Stomach (tissue), 9 donors: ENCODE results near the gene DST. TPM values are rescaled to one million over a fixed set of nuclear protein-coding genes. Genes with fewer than 3 reads are reported as not detected.

Source experiments
- DNase-seq, 2 donors: peaks; one replicate each; pipeline versions ENCODE4 v3.0.0 to v3.0.0-alpha.2; 2013 to 2019
- H3K27ac ChIP-seq, 5 donors: fragments of 200-600 bp in 4 of 5; sonication (generic) in 4 of 5; one replicate each; pipeline ENCODE4 v1.5.1; 2013 to 2019; ENCODE audit warnings: mild to moderate bottlenecking in 1 of 5, moderate library complexity in 1 of 5
- H3K27me3 ChIP-seq, 3 donors: fragments of 200-600 bp; sonication (generic); one replicate each; pipeline ENCODE4 v1.5.1; 2017 to 2019; ENCODE audit warnings: mixed run types in 1 of 3
- H3K36me3 ChIP-seq, 4 donors: fragments of 200-600 bp; sonication (generic); 1 replicate in 3 of 4; 2 replicates in 1 of 4; pipeline ENCODE4 v1.5.1; 2016 to 2019
- H3K4me1 ChIP-seq, 4 donors: fragments of 200-600 bp; sonication (generic); one replicate each; pipeline ENCODE4 v1.5.1; 2016 to 2019
- H3K4me3 ChIP-seq, 4 donors: fragments of 200-600 bp; sonication (generic) in 3 of 4; one replicate each; pipeline ENCODE4 v1.5.1; 2016 to 2019; ENCODE audit warnings: mild to moderate bottlenecking in 1 of 4
- H3K9me3 ChIP-seq, 4 donors: fragments of 200-600 bp; sonication (generic); one replicate each; pipeline ENCODE4 v1.5.1; 2016 to 2019
- EP300 ChIP-seq: sonication (generic); formaldehyde crosslinking; IDR thresholded peaks from one replicate; pipeline ENCODE4 v1.6.1; 2017; ENCODE audit warnings: antibody characterized with exemption
- POLR2A ChIP-seq, 4 donors: fragments of 450-650 bp; IDR thresholded peaks; one replicate each; pipeline ENCODE4 v1.6.1; 2016; ENCODE audit warnings: antibody characterized with exemption in 4 of 4, control low read depth in 2 of 4, mild to moderate bottlenecking in 1 of 4, moderate library complexity in 1 of 4
- POLR2AphosphoS5 ChIP-seq, 3 donors: sonication (generic); formaldehyde crosslinking; IDR thresholded peaks; one replicate each; pipeline ENCODE4 v1.6.1; 2016; ENCODE audit warnings: antibody characterized with exemption in 3 of 3
- WGBS, 5 donors: extraction: QIAGEN DNeasy Blood & Tissue Kit in 3 of 5; methylation state at CpG; one replicate each; pipeline versions ENCODE4 v1.1.5 to v1.1.7; 2013 to 2018; 5-methylcytosine and 5-hydroxymethylcytosine counted together
- intact Hi-C: fragments of 100-400 bp; cut with DNase I; formaldehyde crosslinking; loops from one replicate; pipeline ENCODE4 v1.15.1; 2023; ENCODE audit warnings: low total_unique reads
- polyA plus RNA-seq, 3 donors: library from polyadenylated mRNA; stranded (reverse); fragments of 200-250 nt; gene quantifications; one replicate each; pipeline ENCODE4 v1.2.3, GENCODE V29; 2013
- total RNA-seq, 5 donors: library from RNA; depleted of rRNA; stranded (reverse); fragments of >200 nt; gene quantifications; one replicate each; pipeline versions ENCODE4 v1.1.0 to v1.2.3, GENCODE V29; 2014 to 2016
- TF ChIP-seq, protein P1 (sequence below), 7 experiments: fragments of 450-650 bp in 4 of 7; fragments of 200-600 bp in 3 of 7; sonication (generic) in 3 of 7; IDR thresholded peaks; one replicate each; pipeline ENCODE4 v1.5.1; 2016 to 2019; ENCODE audit warnings: antibody characterized with exemption in 7 of 7, control low read depth in 2 of 7, mild to moderate bottlenecking in 1 of 7
- donor health status: healthy with polysubstance abuse.
- donor health status: Bipolar disorder and iron deficiency.
- donor health status: healthy.

Gene DST
- total and polyA plus RNA-seq, 8 donors: 16.3 to 623 (median 200) TPM

DNA sequence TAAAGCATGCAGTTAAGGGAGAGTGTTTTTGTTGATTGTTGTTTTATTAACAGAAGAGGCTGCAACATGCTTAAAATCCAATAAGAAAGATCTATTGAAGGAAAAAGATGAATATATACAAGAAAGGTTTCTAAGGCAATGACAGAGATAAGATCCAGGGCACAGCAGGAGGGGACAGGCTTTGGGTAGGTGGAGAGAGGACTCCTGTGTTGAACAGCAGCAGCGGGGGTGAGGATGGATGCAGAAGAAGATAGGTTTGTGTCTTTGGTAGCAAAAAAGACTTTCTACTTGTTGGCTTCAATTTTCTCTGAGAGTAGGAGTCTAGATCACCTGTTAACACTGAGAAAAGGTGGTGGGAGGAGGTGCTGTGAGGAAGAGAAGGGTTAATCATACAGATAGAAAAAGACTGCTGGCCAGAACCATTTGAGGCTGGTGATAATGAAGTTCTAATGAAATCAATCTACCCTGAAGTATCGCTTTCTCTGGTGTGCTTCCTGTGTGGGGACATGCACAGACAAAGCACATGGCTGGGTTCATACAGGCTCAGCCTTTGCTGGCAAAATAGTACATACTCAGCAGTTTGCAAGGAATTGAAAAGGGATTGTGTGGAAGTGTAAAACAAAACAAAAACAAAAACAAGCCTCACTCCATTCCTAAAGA lies 17.2 kb upstream of the DST start:
- no peaks in the 10 kb centered on the region for H3K9me3 ChIP-seq
- no peaks in the 10 kb centered on the region for H3K27me3 ChIP-seq
- WGBS, 5 donors: 81 to 89% (median 86%) methylated on average over 2 of the region's 2 CpGs
- H3K36me3 ChIP-seq: no peaks in the 10 kb centered on the region
- no peak overlapping the region for H3K27ac ChIP-seq
- peaks cover 6 to 50% (median 25%) of the 10 kb centered on the region in 4 donors for H3K4me1 ChIP-seq
- DNase-seq: no peak
- TF ChIP-seq POLR2AphosphoS5 (IDR thresholded peaks at IDR 0.05) (no peak), EP300 (no peak), POLR2A (IDR thresholded peaks at IDR 0.05) (no peak)
- TF ChIP-seq, protein P1, sequence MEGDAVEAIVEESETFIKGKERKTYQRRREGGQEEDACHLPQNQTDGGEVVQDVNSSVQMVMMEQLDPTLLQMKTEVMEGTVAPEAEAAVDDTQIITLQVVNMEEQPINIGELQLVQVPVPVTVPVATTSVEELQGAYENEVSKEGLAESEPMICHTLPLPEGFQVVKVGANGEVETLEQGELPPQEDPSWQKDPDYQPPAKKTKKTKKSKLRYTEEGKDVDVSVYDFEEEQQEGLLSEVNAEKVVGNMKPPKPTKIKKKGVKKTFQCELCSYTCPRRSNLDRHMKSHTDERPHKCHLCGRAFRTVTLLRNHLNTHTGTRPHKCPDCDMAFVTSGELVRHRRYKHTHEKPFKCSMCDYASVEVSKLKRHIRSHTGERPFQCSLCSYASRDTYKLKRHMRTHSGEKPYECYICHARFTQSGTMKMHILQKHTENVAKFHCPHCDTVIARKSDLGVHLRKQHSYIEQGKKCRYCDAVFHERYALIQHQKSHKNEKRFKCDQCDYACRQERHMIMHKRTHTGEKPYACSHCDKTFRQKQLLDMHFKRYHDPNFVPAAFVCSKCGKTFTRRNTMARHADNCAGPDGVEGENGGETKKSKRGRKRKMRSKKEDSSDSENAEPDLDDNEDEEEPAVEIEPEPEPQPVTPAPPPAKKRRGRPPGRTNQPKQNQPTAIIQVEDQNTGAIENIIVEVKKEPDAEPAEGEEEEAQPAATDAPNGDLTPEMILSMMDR (IDR thresholded peaks at IDR 0.05): no peak
- no peak overlapping the region for H3K4me3 ChIP-seq
- intact Hi-C loops: no loop called here

DNA sequence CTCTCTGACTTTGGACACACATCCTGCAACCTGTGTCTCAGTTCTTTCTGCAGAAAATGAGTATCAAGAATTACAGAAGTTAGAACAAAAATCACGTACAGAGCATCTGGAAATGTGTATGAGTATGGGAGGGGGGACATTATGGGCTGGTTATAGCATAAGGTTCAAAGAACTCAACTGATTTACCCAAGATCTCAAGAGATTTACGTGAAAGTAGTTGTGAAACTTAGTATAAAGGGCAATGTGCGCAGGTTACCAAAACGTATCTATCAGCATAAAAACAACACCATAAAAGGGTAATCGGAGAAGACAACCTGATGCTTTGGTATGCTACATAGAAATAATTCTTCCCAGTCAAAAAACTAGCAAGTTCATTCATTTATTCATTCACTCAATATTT lies 15.6 kb upstream of the DST start:
- Histone ChIP-seq H3K9me3 (no peaks in the 10 kb centered on the region), H3K4me3 (no peak overlapping the region), H3K36me3 (no peaks in the 10 kb centered on the region), H3K4me1 (peaks cover 8 to 43% (median 20%) of the 10 kb centered on the region in 4 donors), H3K27ac (no peak overlapping the region), H3K27me3 (no peaks in the 10 kb centered on the region)
- no peak for DNase-seq
- TF ChIP-seq, protein P1 (IDR thresholded peaks at IDR 0.05): no peak
- TF ChIP-seq EP300 (no peak), POLR2A (IDR thresholded peaks at IDR 0.05) (no peak), POLR2AphosphoS5 (IDR thresholded peaks at IDR 0.05) (no peak)
- 89 to 95% (median 94%) methylated on average over 5 of the region's 5 CpGs for WGBS, 5 donors
- intact Hi-C loops: no loop called here

DNA sequence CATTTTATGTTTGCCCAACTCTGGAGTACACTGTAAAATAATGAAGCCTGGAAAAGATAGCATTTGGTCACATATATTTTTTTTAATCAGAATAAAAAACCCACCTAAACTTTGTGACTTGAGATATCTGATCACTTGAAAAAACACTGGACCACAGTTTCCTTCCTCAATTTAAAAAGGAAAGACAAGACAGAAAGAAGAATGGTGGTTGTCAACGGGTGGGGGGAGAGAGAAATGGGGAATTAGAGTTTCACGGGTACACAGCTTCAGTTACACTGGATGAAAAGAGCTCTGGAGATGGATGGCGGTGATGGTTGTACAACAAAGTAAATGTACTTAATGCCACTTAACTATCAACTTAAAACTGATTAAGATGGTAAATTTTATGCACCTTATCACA lies 14.7 kb upstream of the DST start:
- Histone ChIP-seq H3K27me3 (no peaks in the 10 kb centered on the region), H3K4me1 (peaks cover 8 to 48% (median 25%) of the 10 kb centered on the region in 4 donors), H3K4me3 (no peak overlapping the region), H3K27ac (no peak overlapping the region), H3K9me3 (no peaks in the 10 kb centered on the region), H3K36me3 (no peaks in the 10 kb centered on the region)
- intact Hi-C loops: no loop called here
- WGBS, 5 donors: 69 to 87% (median 77%) methylated on average over 3 of the region's 3 CpGs
- DNase-seq: no peak
- TF ChIP-seq POLR2A (IDR thresholded peaks at IDR 0.05) (no peak), EP300 (no peak), POLR2AphosphoS5 (IDR thresholded peaks at IDR 0.05) (no peak)
- TF ChIP-seq, protein P1 (IDR thresholded peaks at IDR 0.05): no peak

DNA sequence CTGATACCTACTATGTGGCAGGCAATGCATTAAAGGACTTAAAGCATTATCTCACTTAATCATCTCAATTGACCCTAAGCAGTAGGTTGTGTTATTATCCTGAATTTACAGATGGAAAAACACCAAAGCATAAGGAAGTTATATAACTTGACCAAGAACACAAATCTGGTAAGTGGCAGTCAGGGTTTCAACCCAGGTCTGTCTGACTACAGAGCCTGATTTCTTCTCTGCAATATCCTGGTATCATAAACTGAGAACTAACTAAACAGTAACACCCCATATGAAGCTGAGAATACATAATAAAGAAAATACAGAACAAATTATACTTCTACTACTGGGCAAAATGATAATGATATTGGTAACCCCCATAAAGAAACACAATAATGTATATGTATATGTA lies 13.8 kb upstream of the DST start:
- H3K27me3 ChIP-seq: no peaks in the 10 kb centered on the region
- TF ChIP-seq POLR2AphosphoS5 (IDR thresholded peaks at IDR 0.05) (no peak), EP300 (no peak), POLR2A (IDR thresholded peaks at IDR 0.05) (no peak)
- TF ChIP-seq, protein P1 (IDR thresholded peaks at IDR 0.05): no peak
- H3K27ac ChIP-seq: no peak overlapping the region
- no peaks in the 10 kb centered on the region for H3K9me3 ChIP-seq
- H3K36me3 ChIP-seq: no peaks in the 10 kb centered on the region
- no peak for DNase-seq
- intact Hi-C loops: no loop called here
- no peak overlapping the region for H3K4me3 ChIP-seq
- H3K4me1 ChIP-seq: peaks cover 8 to 54% (median 28%) of the 10 kb centered on the region in 4 donors
